ENCODE results near the gene FAM209B.

GRCh38 chr20:56580226-56580625 lies 47.2 kb downstream of the FAM209B start:
- TF ChIP-seq EP300 (IDR thresholded peaks at IDR 0.05; ENCODE audit: low read depth), result no peak
- no peak for TF ChIP-seq CTCF (IDR thresholded peaks at IDR 0.05)
- no peak for TF ChIP-seq POLR2A (IDR thresholded peaks at IDR 0.05)
- TF ChIP-seq POLR2AphosphoS5 (IDR thresholded peaks at IDR 0.05), result no peak

Measured in transverse colon (tissue), 4 donors.